AG04450 (cell line): Measurements from ENCODE around the gene TNXB. TPM values are rescaled to one million over a fixed set of nuclear protein-coding genes. Genes with fewer than 3 reads are reported as not detected.

ENCODE experiments used
- CTCF ChIA-PET: fragments of 300-600, 350-600 bp; formaldehyde crosslinking; extraction: SDS; loops from one replicate; lab custom pipeline; 2022; ENCODE audit warnings: antibody characterized with exemption, inconsistent platforms; lab: Charles Lee
- POLR2A ChIA-PET: fragments of 350-600 bp; formaldehyde crosslinking; extraction: SDS; loops from one replicate; lab custom pipeline; 2021; ENCODE audit warnings: antibody characterized with exemption, inconsistent platforms; lab: Yijun Ruan, JAX
- DNase-seq: peaks from one replicate; pipeline ENCODE4 v3.0.0-alpha.2; 2011; ENCODE audit warnings: low read depth, low spot score
- H3K27ac ChIP-seq: one replicate; pipeline ENCODE4 v1.5.1; 2012; ENCODE audit warnings: low read depth, low read length, control low read depth
- H3K27me3 ChIP-seq: one replicate; pipeline ENCODE4 v1.6.0; 2012; ENCODE audit warnings: low read length; ENCODE audit not compliant: control insufficient read depth, insufficient read depth
- H3K4me3 ChIP-seq: 2 replicates; pipeline ENCODE4 v1.5.1; 2011; ENCODE audit warnings: mild to moderate bottlenecking, low read depth, low read length, control low read depth
- H3K9me3 ChIP-seq: 2 replicates; pipeline ENCODE4 v1.5.1; 2012; ENCODE audit warnings: low read length; ENCODE audit not compliant: control insufficient read depth, insufficient read depth
- CTCF ChIP-seq: IDR thresholded peaks from 2 replicates; pipeline ENCODE4 v1.5.1; 2011; ENCODE audit warnings: low read depth, low read length, control low read depth, inconsistent platforms
- polyA plus RNA-seq: library from polyadenylated mRNA; depleted of rRNA; stranded (reverse); fragments of >200 nt; gene quantifications from 2 replicates; pipeline ENCODE4 v1.2.3, GENCODE V29; 2011

Gene TNXB
- polyA plus RNA-seq, 1 experiment, result 0.35 TPM

- Histone ChIP-seq H3K4me3 (peak overlapping the region; percentile 98), H3K9me3 (peaks cover 3% of the 10 kb centered on the region; the same call in 1 of the 2 replicates), H3K27me3 (no peaks in the 10 kb centered on the region), H3K27ac (no peak overlapping the region)
- ChIA-PET POLR2A (interaction anchor here (0.6 to 2.7 kb wide), 2 partner anchors 8 to 10 kb away, joined by 3 to 8 read pairs; no protein-coding TSS in a partner anchor), CTCF (interaction anchor here (1.2 to 4.6 kb wide), 4 partner anchors 9 to 79 kb away, joined by 3 to 44 read pairs (median 11); no protein-coding TSS in a partner anchor)
- no peak for DNase-seq
- no peak for TF ChIP-seq CTCF
Measured at GRCh38 chr6:32126880-32127279, 17.7 kb upstream of the TNXB start.

- no peak for TF ChIP-seq CTCF
- no peaks in the 10 kb centered on the region for H3K9me3 ChIP-seq
- no peaks in the 10 kb centered on the region for H3K27me3 ChIP-seq
- ChIA-PET CTCF (interaction anchor here (0.8 kb wide), 1 partner anchor 72 kb away, joined by 3 read pairs; no protein-coding TSS in a partner anchor), POLR2A (no interaction called here)
- no peak for DNase-seq
- H3K4me3 ChIP-seq, result no peak overlapping the region
- H3K27ac ChIP-seq, result no peak overlapping the region
Measured at GRCh38 chr6:32123681-32124080, 14.5 kb upstream of the TNXB start.

- POLR2A ChIA-PET, result no interaction called here
- TF ChIP-seq CTCF, result no peak
Measured at GRCh38 chr6:32120573-32121059, 11.5 kb upstream of the TNXB start.

GRCh38 chr6:32118782-32119628 is 9.9 kb upstream of the TNXB start:
- ChIA-PET POLR2A (interaction anchor here (0.6 to 1.7 kb wide), 4 partner anchors 9 to 853 kb away, joined by 3 to 8 read pairs (median 4); partner anchors contain the start of gene ATF6B), CTCF (interaction anchor here (0.6 to 3.2 kb wide), 33 partner anchors 9 to 167 kb away, joined by 3 to 44 read pairs (median 4); partner anchors contain the start of genes AGPAT1, ATF6B, DXO and FKBPL)
- Histone ChIP-seq H3K9me3 (no peaks in the 10 kb centered on the region; the same call in 1 of the 2 replicates), H3K27ac (peak overlapping the region; percentile 33), H3K27me3 (no peaks in the 10 kb centered on the region), H3K4me3 (no peak overlapping the region)
- TF ChIP-seq CTCF, result peak; percentile 97
- DNase-seq, result peak; percentile 74

More at GRCh38 chr6:32120573-32121059, 11.5 kb upstream of the TNXB start:
- CTCF ChIA-PET, result interaction anchor here (0.7 to 1.2 kb wide), 2 partner anchors 44 to 57 kb away, joined by 3 to 4 read pairs; no protein-coding TSS in a partner anchor
- Histone ChIP-seq H3K27me3 (no peaks in the 10 kb centered on the region), H3K4me3 (no peak overlapping the region), H3K9me3 (no peaks in the 10 kb centered on the region; the same call in 1 of the 2 replicates), H3K27ac (no peak overlapping the region)
- no peak for DNase-seq
